SK-N-MC (cell line): ENCODE data around the gene EID1.

Source experiments
- EZH2 ChIP-seq: fragments of 200-600 bp; sonication (generic); IDR thresholded peaks from one replicate; pipeline ENCODE4 v1.6.1; 2017; ENCODE audit warnings: antibody characterized with exemption
- POLR2AphosphoS5 ChIP-seq: IDR thresholded peaks from 2 replicates; pipeline ENCODE4 v1.6.1; 2012; ENCODE audit warnings: mild to moderate bottlenecking, low read depth, low read length, borderline replicate concordance

DNA sequence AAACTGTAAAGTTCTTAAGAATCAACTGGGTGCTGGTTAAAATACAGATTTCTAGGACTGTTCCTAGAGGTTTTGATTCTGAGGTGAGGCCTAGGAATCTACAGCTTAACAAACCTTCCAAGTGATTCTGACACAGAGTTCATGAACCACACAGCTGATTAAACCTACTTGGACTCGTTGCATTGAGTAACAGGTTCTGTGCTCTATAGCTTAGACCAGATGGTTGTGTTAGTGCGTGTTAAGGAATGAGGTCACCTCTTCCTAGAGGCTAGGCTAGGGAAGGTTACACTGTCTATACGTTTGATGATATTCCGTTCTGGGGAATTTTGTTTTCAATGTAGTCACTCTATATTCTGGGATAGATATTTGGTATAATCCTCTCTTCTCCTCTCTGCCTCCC lies 21.9 kb downstream of the EID1 start:
- TF ChIP-seq POLR2AphosphoS5: no peak
- no peak for TF ChIP-seq EZH2
